Stimulated activated effector memory CD8-positive, alpha-beta T cell treated with anti-CD3 and anti-CD28 coated beads, Interleukin-12 subunit alpha, Interleukin-12 subunit beta, amount 100 ng/mL, for 72 hours (primary cell): Measurements from ENCODE around the gene PREP.
"Not testable (repeated sequence)": the region's sequence is repeated elsewhere in the genome, so short reads cannot be mapped to it uniquely, and the experiment has no call there.

ENCODE experiments used
- ATAC-seq: fragments of 150-1000 bp; cut with Tn5 transposase; 2 replicates; pipeline ENCODE4 v1.10.0; 2021
- DNase-seq, 2 donors: peaks; one replicate each; pipeline ENCODE4 v3.0.0; 2021 to 2022; ENCODE audit warnings: low spot score in 2 of 2
- H3K27ac Mint-ChIP-seq: one replicate; pipeline ENCODE4 v1.8.0; 2022; ENCODE audit warnings: mild to moderate bottlenecking, mixed read lengths
- H3K36me3 Mint-ChIP-seq: one replicate; pipeline ENCODE4 v1.8.0; 2022; ENCODE audit warnings: mild to moderate bottlenecking, mixed read lengths
- H3K4me1 Mint-ChIP-seq: one replicate; pipeline ENCODE4 v1.8.0; 2022; ENCODE audit warnings: mixed read lengths
- H3K4me3 Mint-ChIP-seq: one replicate; pipeline ENCODE4 v1.8.0; 2022; ENCODE audit warnings: mild to moderate bottlenecking, mixed read lengths
- H3K9me3 Mint-ChIP-seq: one replicate; pipeline ENCODE4 v1.8.0; 2022; ENCODE audit warnings: mixed read lengths

The PREP gene

GRCh38 chr6:105253787-105254186 is 149.1 kb downstream of the PREP start:
- Mint-ChIP-seq H3K36me3 (no peaks in the 10 kb centered on the region), H3K4me3 (no peak overlapping the region), H3K27ac (no peak overlapping the region), H3K9me3 (no peaks in the 10 kb centered on the region), H3K4me1 (no peaks in the 10 kb centered on the region)
- ATAC-seq (no peak), DNase-seq (no peak)

- Mint-ChIP-seq H3K9me3 (no peaks in the 10 kb centered on the region), H3K4me3 (no peak overlapping the region), H3K4me1 (no peaks in the 10 kb centered on the region), H3K36me3 (no peaks in the 10 kb centered on the region), H3K27ac (no peak overlapping the region)
- DNase-seq (no peak), ATAC-seq (no peak)
These were observed 151.2 kb downstream of the PREP start for GRCh38 chr6:105251689-105252088.

GRCh38 chr6:105250533-105250932 is 152.3 kb downstream of the PREP start:
- no peak overlapping the region for H3K27ac Mint-ChIP-seq
- no peaks in the 10 kb centered on the region for H3K36me3 Mint-ChIP-seq
- H3K9me3 Mint-ChIP-seq, result no peaks in the 10 kb centered on the region
- no peak for ATAC-seq
- no peak for DNase-seq
- no peak overlapping the region for H3K4me3 Mint-ChIP-seq
- no peaks in the 10 kb centered on the region for H3K4me1 Mint-ChIP-seq

GRCh38 chr6:105243487-105243886 is 159.4 kb downstream of the PREP start:
- no peak overlapping the region for H3K4me3 Mint-ChIP-seq
- no peaks in the 10 kb centered on the region for H3K9me3 Mint-ChIP-seq
- H3K4me1 Mint-ChIP-seq, result no peaks in the 10 kb centered on the region
- no peaks in the 10 kb centered on the region for H3K36me3 Mint-ChIP-seq
- ATAC-seq (no peak), DNase-seq (no peak)
- no peak overlapping the region for H3K27ac Mint-ChIP-seq

GRCh38 chr6:105235155-105235554 is 167.7 kb downstream of the PREP start:
- peaks cover 5% of the 10 kb centered on the region for H3K4me1 Mint-ChIP-seq
- H3K36me3 Mint-ChIP-seq, result no peaks in the 10 kb centered on the region
- no peak overlapping the region for H3K27ac Mint-ChIP-seq
- peaks cover 8% of the 10 kb centered on the region for H3K9me3 Mint-ChIP-seq
- H3K4me3 Mint-ChIP-seq, result no peak overlapping the region
- DNase-seq, result no peak
- ATAC-seq, result no peak

GRCh38 chr6:105231771-105232170 is 171.1 kb downstream of the PREP start:
- DNase-seq, H3K9me3 Mint-ChIP-seq, H3K4me1 Mint-ChIP-seq, H3K4me3 Mint-ChIP-seq, H3K36me3 Mint-ChIP-seq, ATAC-seq, H3K27ac Mint-ChIP-seq: not testable (repeated sequence)
